NCI-H446 (cell line): Measurements from ENCODE around the gene TTPAL.

ENCODE experiments used
- DNase-seq, 2 experiments: peaks; one replicate each; lab custom pipeline; 2025; lab: John Stamatoyannopoulos, UW

The TTPAL gene

GRCh38 chr20:44540834-44541233, 65.2 kb downstream of the TTPAL start:
- DNase-seq, result no peak

GRCh38 chr20:44541992-44542391, 66.3 kb downstream of the TTPAL start:
- no peak for DNase-seq

- no peak for DNase-seq
These were observed 67.2 kb downstream of the TTPAL start for GRCh38 chr20:44542890-44543289.

- DNase-seq, result no peak
These were observed 67.7 kb downstream of the TTPAL start for GRCh38 chr20:44543358-44543757.
